K562 (cell line): ENCODE measurements around the gene ZNF761. TPM values are rescaled to one million over a fixed set of nuclear protein-coding genes. Genes with fewer than 3 reads are reported as not detected.

Source experiments
- ATAC-seq: fragments of 200-7000 bp; cut with Tn5 transposase; 3 replicates; pipeline ENCODE4 v1.9.1; 2020; ENCODE audit warnings: moderate library complexity
- BruUV-seq: library from RNA; stranded (reverse); fragments of 400-500 nt; replicated peaks from 2 replicates; lab custom pipeline; 2021; lab: Mats Ljungman, UMichigan
- CTCF ChIA-PET: fragments of 300-600 bp; formaldehyde crosslinking; extraction: SDS; loops from one replicate; lab custom pipeline; 2021; ENCODE audit warnings: low intra/inter-chr PET ratio; lab: Yijun Ruan, JAX
- POLR2A ChIA-PET: fragments of 300-600, 350-650 bp; sonication (Branson Sonifier 250); formaldehyde crosslinking; extraction: SDS; loops from one replicate; lab custom pipeline; 2021; ENCODE audit warnings: antibody characterized with exemption, inconsistent platforms; lab: Yijun Ruan, JAX
- DNase-seq, 4 experiments: peaks; one replicate each; pipeline versions ENCODE4 v3.0.0 to v3.0.0-alpha.2; 2011 to 2018; ENCODE audit warnings: low spot score in 3 of 4, mixed read lengths in 3 of 4; ENCODE audit errors: extremely low read depth in 1 of 4
- FAIRE-seq: peaks from 2 replicates; lab custom pipeline; 2011; peaks lifted over from hg19 to GRCh38; lab: Jason Lieb, UNC
- H2AFZ ChIP-seq: 2 replicates; pipeline ENCODE4 v1.6.0; 2011; ENCODE audit warnings: low read depth, low read length, control low read depth, inconsistent platforms
- H3K27ac ChIP-seq: fragments of 200-600 bp; 3 replicates; pipeline ENCODE4 v1.8.0; 2011; ENCODE audit warnings: low read depth, mild to moderate bottlenecking, control low read depth, inconsistent platforms, low read length, moderate library complexity, mixed read lengths; ENCODE audit errors: extremely low read depth
- H3K27me3 ChIP-seq, 2 experiments: fragments of 300-600 bp in 1 of 2; 2 replicates in 1 of 2; 3 replicates in 1 of 2; pipeline versions ENCODE4 v1.6.0 to v1.8.0; 2011; ENCODE audit warnings: inconsistent platforms in 2 of 2, low read length in 2 of 2, mild to moderate bottlenecking in 1 of 2, mixed read lengths in 1 of 2, moderate library complexity in 1 of 2; ENCODE audit not compliant: control insufficient read depth in 2 of 2, insufficient read depth in 2 of 2
- H3K36me3 ChIP-seq: fragments of 300-600 bp; 3 replicates; pipeline ENCODE4 v1.8.0; 2011; ENCODE audit warnings: mild to moderate bottlenecking, low read length, inconsistent platforms; ENCODE audit not compliant: control insufficient read depth, insufficient read depth
- H3K4me1 ChIP-seq, 2 experiments: fragments of 200-600 bp in 1 of 2; replicated peaks in 1 of 2; 2 replicates in 1 of 2; 3 replicates in 1 of 2; pipeline versions ENCODE4 v1.5.1 to v1.8.0; 2011; ENCODE audit warnings: inconsistent platforms in 2 of 2, low read length in 2 of 2, mild to moderate bottlenecking in 1 of 2, mixed read lengths in 1 of 2, moderate library complexity in 1 of 2; ENCODE audit not compliant: control insufficient read depth in 2 of 2, insufficient read depth in 2 of 2
- H3K4me2 ChIP-seq: 2 replicates; pipeline ENCODE4 v1.6.1; 2011; ENCODE audit warnings: low read length, control low read depth, inconsistent platforms, mixed read lengths; ENCODE audit not compliant: insufficient read depth
- H3K4me3 ChIP-seq: fragments of 200-600 bp; sonication (generic), shearing (Covaris generic); 2 replicates; pipeline ENCODE4 v1.5.1; 2016; ENCODE audit warnings: control low read depth, inconsistent platforms
- H3K79me2 ChIP-seq: fragments of 200-600 bp; 3 replicates; pipeline ENCODE4 v1.8.0; 2011; ENCODE audit warnings: low read length, inconsistent platforms; ENCODE audit not compliant: control insufficient read depth, insufficient read depth
- H3K9ac ChIP-seq, 2 experiments: 2 replicates each; pipeline versions ENCODE4 v1.6.0 to v1.6.1; 2011; ENCODE audit warnings: low read depth in 2 of 2, low read length in 2 of 2, control low read depth in 1 of 2, inconsistent platforms in 1 of 2, mild to moderate bottlenecking in 1 of 2, mixed read lengths in 1 of 2; ENCODE audit not compliant: insufficient read depth in 1 of 2
- H3K9me1 ChIP-seq: one replicate; pipeline ENCODE4 v1.6.0; 2011; ENCODE audit warnings: inconsistent platforms, mild to moderate bottlenecking, low read length, moderate library complexity; ENCODE audit not compliant: control insufficient read depth, insufficient read depth
- H3K9me3 ChIP-seq: replicated peaks from 2 replicates; pipeline ENCODE4 v1.5.1; 2011; ENCODE audit warnings: low read depth, low read length, inconsistent platforms; ENCODE audit not compliant: control insufficient read depth, insufficient read depth
- H4K20me1 ChIP-seq: replicated peaks from 2 replicates; pipeline ENCODE4 v1.6.1; 2011; ENCODE audit warnings: low read length, inconsistent platforms, mixed read lengths; ENCODE audit not compliant: control insufficient read depth, insufficient read depth
- ELF1 ChIP-seq: fragments of 200-800 bp; sonication (Bioruptor generic); IDR thresholded peaks from 2 replicates; pipeline ENCODE4 v1.6.1; 2016; ENCODE audit warnings: missing genetic modification characterization, missing compliant biosample characterization
- HEY1 ChIP-seq: fragments of 250-450 bp; sonication (Bioruptor Pico); IDR thresholded peaks from 2 replicates; pipeline ENCODE4 v1.5.0; 2020; ENCODE audit warnings: mild to moderate bottlenecking, moderate library complexity, borderline replicate concordance
- NBN ChIP-seq: fragments of 450-650 bp; IDR thresholded peaks from 2 replicates; pipeline ENCODE4 v1.6.1; 2016; ENCODE audit warnings: low read depth, mild to moderate bottlenecking
- PPARD ChIP-seq: fragments of 250-450 bp; sonication (Bioruptor Pico); IDR thresholded peaks from 2 replicates; pipeline ENCODE4 v1.8.0; 2022; ENCODE audit warnings: inconsistent platforms, mild to moderate bottlenecking, moderate library complexity
- ZNF134 ChIP-seq: fragments of 250-450 bp; sonication (Bioruptor Pico); conservative IDR thresholded peaks from 2 replicates; pipeline ENCODE4 v1.4.0; 2020
- ZNF583 ChIP-seq: fragments of 250-450 bp; sonication (Bioruptor Pico); IDR thresholded peaks from 2 replicates; pipeline ENCODE4 v1.4.0; 2020
- ZNF766 ChIP-seq: fragments of 200-800 bp; sonication (Bioruptor generic); conservative IDR thresholded peaks from 2 replicates; pipeline ENCODE4 v1.6.1; 2016; ENCODE audit warnings: missing genetic modification characterization, missing compliant biosample characterization
- WGBS: fragments of 100-300 bp; shearing (Covaris generic); methylation state at CpG from one replicate; pipeline ENCODE4 v1.1.6; 2016; ENCODE audit warnings: low coverage, mixed read lengths; ENCODE audit not compliant: insufficient coverage; ENCODE audit errors: missing lambda C conversion rate; 5-methylcytosine and 5-hydroxymethylcytosine counted together
- in situ Hi-C: fragments of 300-500 bp; cut with MboI; formaldehyde crosslinking; loops from 4 replicates; pipeline ENCODE4 v1.15.0; 2018; ENCODE audit warnings: inconsistent platforms, mixed read lengths
- intact Hi-C: fragments of 100-400 bp; cut with micrococcal nuclease; formaldehyde crosslinking; loops from 2 replicates; pipeline ENCODE4 v1.14.2; 2022
- polyA plus RNA-seq, 8 experiments: library from polyadenylated mRNA; depleted of rRNA in 4 of 8; stranded (reverse) in 5 of 8; unstranded in 3 of 8; fragments of >200 nt; fragmentation: Nextera tagmentation in 2 of 8; fragmentation: Illumina TruSeq in 1 of 8; extraction: Ambion mirVana in 2 of 8; extraction: Trizol in 1 of 8; gene quantifications; 2 replicates each; pipeline versions ENCODE4 v1.2.1 to v1.2.3, GENCODE V29; 2011 to 2014; ENCODE audit warnings: inconsistent platforms in 1 of 8, missing spikeins in 1 of 8
- total RNA-seq, 7 experiments: library from RNA; depleted of rRNA in 6 of 7; stranded (reverse); fragments of >200 nt in 6 of 7; fragmentation: Illumina TruSeq in 2 of 7; extraction: Trizol in 2 of 7; gene quantifications; 2 replicates each; pipeline versions ENCODE4 v1.2.1 to v1.2.3, GENCODE V29; 2011 to 2021; ENCODE audit warnings: low replicate concordance in 1 of 7
- TF ChIP-seq, protein P1 (sequence below): fragments of 250-450 bp; sonication (Bioruptor Pico); IDR thresholded peaks from 2 replicates; pipeline ENCODE4 v1.4.0; 2020; ENCODE audit warnings: mild to moderate bottlenecking, moderate library complexity
- TF ChIP-seq, protein P2 (sequence below): IDR thresholded peaks from 2 replicates; pipeline ENCODE4 v1.6.1; 2012; ENCODE audit warnings: low read depth, low read length, improper control_type of control experiment, borderline replicate concordance
- TF ChIP-seq, protein P3 (sequence below): fragments of 450-650 bp; IDR thresholded peaks from 2 replicates; pipeline ENCODE4 v1.6.1; 2017; ENCODE audit warnings: mild to moderate bottlenecking, moderate library complexity
- TF ChIP-seq, protein P4 (sequence below): fragments of 250-450 bp; sonication (Bioruptor Pico); IDR thresholded peaks from 2 replicates; pipeline ENCODE4 v1.5.0; 2020; ENCODE audit warnings: mild to moderate bottlenecking, borderline replicate concordance
- TF ChIP-seq, protein P5 (sequence below): fragments of 250-450 bp; sonication (Bioruptor Pico); IDR thresholded peaks from 2 replicates; pipeline ENCODE4 v1.6.1; 2021; ENCODE audit warnings: mild to moderate bottlenecking

The ZNF761 gene
- total and polyA plus RNA-seq, 9 of the 15 experiments (the other 6 are each of a cell fraction or from before 2014, with no cell fraction given) = 10.3 to 30.2 (median 17.0) TPM

DNA sequence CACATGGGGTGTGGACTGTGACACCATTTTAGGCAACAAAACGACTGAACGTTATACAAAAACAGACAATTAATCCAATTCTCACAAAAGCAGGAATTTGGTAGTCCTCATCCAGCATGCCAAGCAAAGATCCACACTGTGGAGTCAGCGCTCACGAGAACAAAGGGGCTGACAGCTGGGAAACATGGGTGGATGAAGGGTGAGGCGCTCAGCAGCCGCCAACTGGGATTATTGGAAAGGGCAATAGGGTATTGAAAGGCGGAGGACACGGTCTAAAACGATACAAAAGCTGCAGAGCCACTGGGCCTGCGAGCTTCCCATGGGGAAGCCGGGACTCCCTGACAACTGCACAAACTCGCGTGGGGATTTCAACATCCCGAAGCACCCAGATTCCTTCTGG is 31.1 kb downstream of the ZNF761 start:
- H3K27ac ChIP-seq = no peak overlapping the region
- TF ChIP-seq NBN (no peak), HEY1 (no peak), PPARD (CRISPR knock-in tag) (no peak), ZNF766 (CRISPR knock-in tag) (no peak), ZNF583 (CRISPR knock-in tag) (no peak), ZNF134 (CRISPR knock-in tag) (no peak), ELF1 (tag) (no peak)
- TF ChIP-seq, protein P1, sequence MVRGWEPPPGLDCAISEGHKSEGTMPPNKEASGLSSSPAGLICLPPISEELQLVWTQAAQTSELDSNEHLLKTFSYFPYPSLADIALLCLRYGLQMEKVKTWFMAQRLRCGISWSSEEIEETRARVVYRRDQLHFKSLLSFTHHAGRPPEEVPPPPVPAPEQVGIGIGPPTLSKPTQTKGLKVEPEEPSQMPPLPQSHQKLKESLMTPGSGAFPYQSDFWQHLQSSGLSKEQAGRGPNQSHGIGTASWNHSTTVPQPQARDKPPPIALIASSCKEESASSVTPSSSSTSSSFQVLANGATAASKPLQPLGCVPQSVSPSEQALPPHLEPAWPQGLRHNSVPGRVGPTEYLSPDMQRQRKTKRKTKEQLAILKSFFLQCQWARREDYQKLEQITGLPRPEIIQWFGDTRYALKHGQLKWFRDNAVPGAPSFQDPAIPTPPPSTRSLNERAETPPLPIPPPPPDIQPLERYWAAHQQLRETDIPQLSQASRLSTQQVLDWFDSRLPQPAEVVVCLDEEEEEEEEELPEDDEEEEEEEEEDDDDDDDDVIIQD (CRISPR knock-in tag) = no peak
- TF ChIP-seq, protein P2, sequence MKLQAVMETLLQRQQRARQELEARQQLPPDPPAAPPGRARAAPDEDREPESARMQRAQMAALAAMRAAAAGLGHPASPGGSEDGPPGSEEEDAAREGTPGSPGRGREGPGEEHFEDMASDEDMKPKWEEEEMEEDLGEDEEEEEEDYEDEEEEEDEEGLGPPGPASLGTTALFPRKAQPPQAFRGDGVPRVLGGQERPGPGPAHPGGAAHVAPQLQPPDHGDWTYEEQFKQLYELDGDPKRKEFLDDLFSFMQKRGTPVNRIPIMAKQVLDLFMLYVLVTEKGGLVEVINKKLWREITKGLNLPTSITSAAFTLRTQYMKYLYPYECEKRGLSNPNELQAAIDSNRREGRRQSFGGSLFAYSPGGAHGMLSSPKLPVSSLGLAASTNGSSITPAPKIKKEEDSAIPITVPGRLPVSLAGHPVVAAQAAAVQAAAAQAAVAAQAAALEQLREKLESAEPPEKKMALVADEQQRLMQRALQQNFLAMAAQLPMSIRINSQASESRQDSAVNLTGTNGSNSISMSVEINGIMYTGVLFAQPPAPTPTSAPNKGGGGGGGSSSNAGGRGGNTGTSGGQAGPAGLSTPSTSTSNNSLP = no peak
- TF ChIP-seq, protein P3, sequence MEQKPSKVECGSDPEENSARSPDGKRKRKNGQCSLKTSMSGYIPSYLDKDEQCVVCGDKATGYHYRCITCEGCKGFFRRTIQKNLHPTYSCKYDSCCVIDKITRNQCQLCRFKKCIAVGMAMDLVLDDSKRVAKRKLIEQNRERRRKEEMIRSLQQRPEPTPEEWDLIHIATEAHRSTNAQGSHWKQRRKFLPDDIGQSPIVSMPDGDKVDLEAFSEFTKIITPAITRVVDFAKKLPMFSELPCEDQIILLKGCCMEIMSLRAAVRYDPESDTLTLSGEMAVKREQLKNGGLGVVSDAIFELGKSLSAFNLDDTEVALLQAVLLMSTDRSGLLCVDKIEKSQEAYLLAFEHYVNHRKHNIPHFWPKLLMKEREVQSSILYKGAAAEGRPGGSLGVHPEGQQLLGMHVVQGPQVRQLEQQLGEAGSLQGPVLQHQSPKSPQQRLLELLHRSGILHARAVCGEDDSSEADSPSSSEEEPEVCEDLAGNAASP = no peak
- TF ChIP-seq, protein P4, sequence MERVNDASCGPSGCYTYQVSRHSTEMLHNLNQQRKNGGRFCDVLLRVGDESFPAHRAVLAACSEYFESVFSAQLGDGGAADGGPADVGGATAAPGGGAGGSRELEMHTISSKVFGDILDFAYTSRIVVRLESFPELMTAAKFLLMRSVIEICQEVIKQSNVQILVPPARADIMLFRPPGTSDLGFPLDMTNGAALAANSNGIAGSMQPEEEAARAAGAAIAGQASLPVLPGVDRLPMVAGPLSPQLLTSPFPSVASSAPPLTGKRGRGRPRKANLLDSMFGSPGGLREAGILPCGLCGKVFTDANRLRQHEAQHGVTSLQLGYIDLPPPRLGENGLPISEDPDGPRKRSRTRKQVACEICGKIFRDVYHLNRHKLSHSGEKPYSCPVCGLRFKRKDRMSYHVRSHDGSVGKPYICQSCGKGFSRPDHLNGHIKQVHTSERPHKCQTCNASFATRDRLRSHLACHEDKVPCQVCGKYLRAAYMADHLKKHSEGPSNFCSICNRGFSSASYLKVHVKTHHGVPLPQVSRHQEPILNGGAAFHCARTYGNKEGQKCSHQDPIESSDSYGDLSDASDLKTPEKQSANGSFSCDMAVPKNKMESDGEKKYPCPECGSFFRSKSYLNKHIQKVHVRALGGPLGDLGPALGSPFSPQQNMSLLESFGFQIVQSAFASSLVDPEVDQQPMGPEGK = no peak
- TF ChIP-seq, protein P5, sequence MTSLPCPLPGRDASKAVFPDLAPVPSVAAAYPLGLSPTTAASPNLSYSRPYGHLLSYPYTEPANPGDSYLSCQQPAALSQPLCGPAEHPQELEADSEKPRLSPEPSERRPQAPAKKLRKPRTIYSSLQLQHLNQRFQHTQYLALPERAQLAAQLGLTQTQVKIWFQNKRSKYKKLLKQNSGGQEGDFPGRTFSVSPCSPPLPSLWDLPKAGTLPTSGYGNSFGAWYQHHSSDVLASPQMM (CRISPR knock-in tag) = no peak

More for the DNA sequence above, 31.1 kb downstream of the ZNF761 start:
- WGBS = 72% methylated on average over 14 of the region's 14 CpGs
- peaks cover 0 to 4% of the 10 kb centered on the region in 2 experiments; a peak in 2 of 5 replicates for H3K4me1 ChIP-seq
- H3K9ac ChIP-seq = no peak overlapping the region
- no peak overlapping the region for H2AFZ ChIP-seq
- peaks cover 3% of the 10 kb centered on the region; the same call in 1 of the 2 replicates for H3K9me3 ChIP-seq
- intact Hi-C loops (no loop called here), in situ Hi-C loops (no loop called here)
- H3K4me3 ChIP-seq = no peak overlapping the region
- H3K4me2 ChIP-seq = no peak overlapping the region
- H3K79me2 ChIP-seq = peaks cover 4% of the 10 kb centered on the region; the same call in 2 of the 3 replicates
- no TSS peak for BruUV-seq
- H3K27me3 ChIP-seq = no peaks in the 10 kb centered on the region
- no peak for DNase-seq
- H4K20me1 ChIP-seq = no peaks in the 10 kb centered on the region
- ChIA-PET CTCF (no interaction called here), POLR2A (interaction anchor here (0.6 to 0.7 kb wide), 2 partner anchors 21 to 110 kb away, joined by 3 to 4 read pairs; no protein-coding TSS in a partner anchor)
- no peak for ATAC-seq
- no peaks in the 10 kb centered on the region for H3K9me1 ChIP-seq
- H3K36me3 ChIP-seq = no peaks in the 10 kb centered on the region
- FAIRE-seq = no peak
